HG03066 (cell line): ENCODE measurements around the gene FZD8.

Experiments
- ATAC-seq: cut with Tn5 transposase; IDR thresholded peaks from one replicate; pipeline ENCODE4 v1.9.1; 2021; ENCODE audit warnings: low read depth; ENCODE audit not compliant: unreplicated experiment

The FZD8 gene

GRCh38 chr10:35641676-35642034, 441 bp downstream of the FZD8 start:
- ATAC-seq, result peak; percentile 17

- no peak for ATAC-seq
Measured at GRCh38 chr10:35640951-35641675, 983 bp downstream of the FZD8 start.

- ATAC-seq, result no peak
Measured at GRCh38 chr10:35640474-35640873, 1.6 kb downstream of the FZD8 start.

GRCh38 chr10:35639728-35640401, 2.2 kb downstream of the FZD8 start:
- no peak for ATAC-seq

- no peak for ATAC-seq
Measured at GRCh38 chr10:35639021-35639727, 2.9 kb downstream of the FZD8 start.

- no peak for ATAC-seq
Measured at GRCh38 chr10:35638101-35638500, 4.0 kb downstream of the FZD8 start.

GRCh38 chr10:35637462-35637861, 4.6 kb downstream of the FZD8 start:
- ATAC-seq, result no peak

GRCh38 chr10:35636956-35637355, 5.1 kb downstream of the FZD8 start:
- no peak for ATAC-seq

GRCh38 chr10:35635576-35635975, 6.5 kb downstream of the FZD8 start:
- ATAC-seq, result no peak

- no peak for ATAC-seq
Measured at GRCh38 chr10:35633006-35633980, 8.8 kb downstream of the FZD8 start.

- ATAC-seq, result no peak
Measured at GRCh38 chr10:35632027-35632426, 10.1 kb downstream of the FZD8 start.

- ATAC-seq, result no peak
Measured at GRCh38 chr10:35631404-35631803, 10.7 kb downstream of the FZD8 start.

- ATAC-seq, result no peak
Measured at GRCh38 chr10:35626971-35627507, 15.1 kb downstream of the FZD8 start.

- ATAC-seq, result no peak
Measured at GRCh38 chr10:35614312-35614711, 27.8 kb downstream of the FZD8 start.

GRCh38 chr10:35613597-35614226, 28.4 kb downstream of the FZD8 start:
- ATAC-seq, result no peak

- ATAC-seq, result no peak
Measured at GRCh38 chr10:35613107-35613440, 29.0 kb downstream of the FZD8 start.

- no peak for ATAC-seq
Measured at GRCh38 chr10:35612385-35613106, 29.6 kb downstream of the FZD8 start.

- no peak for ATAC-seq
Measured at GRCh38 chr10:35611750-35612149, 30.3 kb downstream of the FZD8 start.

- no peak for ATAC-seq
Measured at GRCh38 chr10:35608328-35608672, 33.8 kb downstream of the FZD8 start.
